CD4-positive, alpha-beta T cell treated with Interleukin-21 for 1 hour (primary cell): Measurements from ENCODE around the gene STK39.
A peak's percentile ranks its signal among the peaks of the same experiment; 100 is the strongest.

Experiments
- DNase-seq: peaks from one replicate; pipeline ENCODE4 v3.0.0-alpha.2; 2020

STK39 gene

GRCh38 chr2:168241746-168242145, 5.6 kb downstream of the STK39 start:
- no peak for DNase-seq

- DNase-seq: no peak
These were observed 6.2 kb downstream of the STK39 start for GRCh38 chr2:168241208-168241607.

- no peak for DNase-seq
These were observed 8.1 kb downstream of the STK39 start for GRCh38 chr2:168239281-168239680.

GRCh38 chr2:168237741-168238140, 9.7 kb downstream of the STK39 start:
- no peak for DNase-seq

- DNase-seq: peak; percentile 42
These were observed 12.8 kb downstream of the STK39 start for GRCh38 chr2:168234407-168235085.

GRCh38 chr2:168233726-168234406, 13.5 kb downstream of the STK39 start:
- DNase-seq: no peak

- no peak for DNase-seq
These were observed 14.2 kb downstream of the STK39 start for GRCh38 chr2:168233166-168233565.

- DNase-seq: no peak
These were observed 15.7 kb downstream of the STK39 start for GRCh38 chr2:168231609-168232241.

GRCh38 chr2:168230389-168230788, 17.0 kb downstream of the STK39 start:
- no peak for DNase-seq

GRCh38 chr2:168224346-168224745, 23.0 kb downstream of the STK39 start:
- no peak for DNase-seq

GRCh38 chr2:168222088-168222487, 25.3 kb downstream of the STK39 start:
- DNase-seq: no peak

- DNase-seq: no peak
These were observed 26.2 kb downstream of the STK39 start for GRCh38 chr2:168220965-168221819.

- DNase-seq: no peak
These were observed 29.5 kb downstream of the STK39 start for GRCh38 chr2:168217920-168218319.

GRCh38 chr2:168216351-168217005, 30.9 kb downstream of the STK39 start:
- DNase-seq: no peak

GRCh38 chr2:168215813-168216212, 31.6 kb downstream of the STK39 start:
- DNase-seq: no peak

- DNase-seq: no peak
These were observed 34.5 kb downstream of the STK39 start for GRCh38 chr2:168212866-168213265.

GRCh38 chr2:168212167-168212566, 35.2 kb downstream of the STK39 start:
- no peak for DNase-seq

GRCh38 chr2:168211664-168212163, 35.7 kb downstream of the STK39 start:
- DNase-seq: no peak

- DNase-seq: no peak
These were observed 36.4 kb downstream of the STK39 start for GRCh38 chr2:168210895-168211570.

GRCh38 chr2:168210216-168210894, 37.0 kb downstream of the STK39 start:
- no peak for DNase-seq

- no peak for DNase-seq
These were observed 38.7 kb downstream of the STK39 start for GRCh38 chr2:168208652-168209051.
